NCI-H748 (cell line): ENCODE results near the gene DZIP3.
A peak's percentile ranks its signal among the peaks of the same experiment; 100 is the strongest.
"Not testable (repeated sequence)": the region's sequence is repeated elsewhere in the genome, so short reads cannot be mapped to it uniquely, and the experiment has no call there.

Experiments
- DNase-seq: peaks from one replicate; lab custom pipeline; 2025; ENCODE audit not compliant: unreplicated experiment; lab: John Stamatoyannopoulos, UW

The DZIP3 gene

DNA sequence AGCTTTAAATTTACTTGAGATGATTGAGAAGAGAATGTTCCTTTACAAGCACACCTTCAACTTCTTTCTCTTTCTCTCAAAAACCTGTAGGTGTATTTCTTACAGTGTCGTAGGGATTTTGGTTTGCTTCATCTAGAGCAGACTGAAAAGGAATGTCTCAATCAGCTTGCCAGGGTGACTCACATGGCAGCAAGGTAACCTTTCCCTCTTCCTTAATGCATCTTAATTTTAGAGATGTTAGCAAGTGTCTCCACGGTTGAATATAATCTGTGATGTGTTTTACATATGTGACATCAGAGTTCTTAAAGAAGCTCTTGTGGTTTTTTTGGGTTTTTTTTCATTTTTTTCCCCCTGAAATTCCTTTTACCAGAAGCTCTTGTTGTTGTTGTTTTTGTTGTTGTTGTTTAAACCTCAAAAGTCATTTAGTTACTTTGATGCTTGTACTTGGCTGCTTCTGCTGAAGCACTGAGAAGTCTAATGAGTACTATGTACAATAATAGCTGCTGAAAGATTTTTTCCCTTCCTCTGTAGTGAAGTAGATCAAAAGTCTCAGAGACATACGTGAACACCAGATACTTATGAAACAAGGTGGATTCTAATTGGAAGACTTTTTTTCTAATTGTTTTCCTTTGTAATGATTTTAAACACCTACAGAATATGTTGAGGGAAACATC lies 84.6 kb downstream of the DZIP3 start:
- no peak for DNase-seq

GRCh38 chr3:108677811-108678210 lies 88.3 kb downstream of the DZIP3 start:
- no peak for DNase-seq

- DNase-seq, result not testable (repeated sequence)
Observed at GRCh38 chr3:108692286-108692685, 102.8 kb downstream of the DZIP3 start.

DNA sequence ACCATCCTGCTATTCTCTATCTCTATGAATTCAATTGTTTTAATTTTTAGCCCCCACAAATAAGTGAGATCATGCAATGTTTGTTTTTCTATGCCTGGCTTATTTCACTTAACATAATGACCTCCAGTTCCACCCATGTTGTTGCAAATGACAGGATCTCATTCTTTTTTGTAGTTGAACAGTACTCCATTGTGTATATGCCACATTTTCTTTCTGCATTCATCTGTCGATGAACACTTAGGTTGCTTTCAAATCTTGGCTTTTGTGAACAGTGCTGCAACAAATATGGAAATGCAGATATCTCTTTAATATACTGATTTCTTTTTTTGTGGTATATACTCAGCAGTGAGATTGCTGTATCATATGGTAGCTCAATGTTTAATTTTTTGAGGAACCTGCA lies 108.9 kb downstream of the DZIP3 start:
- DNase-seq, result peak; percentile 25

- no peak for DNase-seq
Observed at GRCh38 chr3:108705045-108705444, 115.5 kb downstream of the DZIP3 start.

GRCh38 chr3:108713009-108713516 lies 123.5 kb downstream of the DZIP3 start:
- no peak for DNase-seq

GRCh38 chr3:108713816-108714215 lies 124.3 kb downstream of the DZIP3 start:
- peak; percentile 23 for DNase-seq

DNA sequence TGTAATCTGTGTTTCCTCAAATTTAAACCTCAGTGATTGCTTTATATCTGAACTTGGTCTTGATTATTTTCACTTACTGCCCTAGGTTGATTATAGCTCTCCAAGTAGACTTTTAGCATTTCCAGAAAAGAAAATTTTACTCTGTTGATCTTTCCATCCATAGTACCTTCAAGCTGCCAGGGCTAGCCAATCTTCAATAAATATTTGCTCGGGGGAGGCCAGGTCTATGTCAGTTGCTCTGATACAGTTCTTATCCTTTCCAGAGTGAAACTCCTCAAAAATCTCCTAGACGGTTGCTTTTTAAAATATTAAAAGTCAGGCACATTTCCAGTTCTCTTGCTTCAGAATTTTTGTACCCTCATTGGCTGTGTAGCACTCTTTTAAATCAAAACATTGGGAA lies 128.9 kb downstream of the DZIP3 start:
- no peak for DNase-seq

DNA sequence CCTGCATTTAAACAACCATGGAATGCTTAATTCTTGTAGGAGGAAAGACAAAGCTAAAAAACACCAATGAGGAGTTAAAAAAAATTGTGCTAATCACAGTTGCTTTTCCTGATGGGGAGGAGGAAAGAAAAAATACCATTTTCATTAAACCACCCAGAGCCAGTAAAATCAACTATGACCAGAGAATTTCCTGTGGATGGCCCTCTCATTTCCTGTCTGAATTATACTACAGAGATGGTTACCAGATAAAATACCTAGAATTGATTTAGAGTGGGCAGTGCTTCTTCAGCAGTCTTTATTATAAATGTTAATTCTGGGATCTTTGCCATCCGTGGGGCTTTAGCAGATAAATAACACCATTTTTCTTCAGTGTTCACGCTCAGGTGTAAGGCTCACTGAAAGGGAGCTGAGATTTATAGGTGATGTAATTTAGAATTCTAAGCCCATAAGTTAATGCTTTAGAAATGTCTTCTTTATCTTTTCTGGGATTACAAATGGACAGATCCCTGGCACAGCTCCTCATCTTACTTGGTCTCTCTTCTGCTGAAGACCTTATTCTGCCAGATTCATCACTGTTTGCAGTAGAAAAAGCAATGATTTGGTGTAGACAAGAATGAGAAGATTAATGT lies 129.8 kb downstream of the DZIP3 start:
- no peak for DNase-seq

DNA sequence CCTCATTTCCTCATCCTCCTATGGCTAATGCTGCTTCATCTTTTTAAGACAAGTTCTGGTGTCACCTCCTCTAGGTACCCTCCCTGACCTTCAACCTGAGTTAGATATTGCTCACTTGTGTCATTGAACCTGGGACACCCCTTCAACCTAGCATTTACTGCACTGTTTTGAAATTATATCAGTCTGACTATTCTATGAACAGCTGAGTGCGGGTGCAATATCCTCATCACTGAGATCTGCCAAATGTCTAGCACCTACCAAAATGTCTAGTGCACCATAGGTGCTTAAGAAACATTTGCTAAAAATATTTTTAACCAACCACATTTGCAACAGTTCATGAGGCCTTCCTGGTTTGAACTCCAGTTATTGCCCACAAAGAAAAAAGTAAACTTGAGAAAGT lies 133.2 kb downstream of the DZIP3 start:
- no peak for DNase-seq

- no peak for DNase-seq
Observed at GRCh38 chr3:108724101-108724500, 134.6 kb downstream of the DZIP3 start.

DNA sequence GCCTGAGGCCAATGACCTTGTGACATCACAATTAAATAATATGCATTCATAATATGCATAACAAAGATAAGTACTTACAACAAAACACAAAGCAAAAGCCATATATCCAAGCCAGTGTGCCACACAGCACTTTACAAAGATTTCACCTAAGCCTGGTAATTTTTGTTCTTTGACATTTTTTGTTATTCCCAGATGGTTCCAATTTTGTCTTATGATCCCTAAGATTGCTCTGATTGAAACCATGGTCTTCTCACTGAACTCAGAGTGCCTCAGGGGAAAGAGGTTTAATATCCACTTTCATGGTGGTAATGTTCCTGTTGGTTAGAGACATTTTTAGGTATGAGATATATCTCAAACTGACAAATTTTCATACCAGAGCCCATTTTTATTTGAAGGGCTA lies 138.6 kb downstream of the DZIP3 start:
- DNase-seq, result no peak

DNA sequence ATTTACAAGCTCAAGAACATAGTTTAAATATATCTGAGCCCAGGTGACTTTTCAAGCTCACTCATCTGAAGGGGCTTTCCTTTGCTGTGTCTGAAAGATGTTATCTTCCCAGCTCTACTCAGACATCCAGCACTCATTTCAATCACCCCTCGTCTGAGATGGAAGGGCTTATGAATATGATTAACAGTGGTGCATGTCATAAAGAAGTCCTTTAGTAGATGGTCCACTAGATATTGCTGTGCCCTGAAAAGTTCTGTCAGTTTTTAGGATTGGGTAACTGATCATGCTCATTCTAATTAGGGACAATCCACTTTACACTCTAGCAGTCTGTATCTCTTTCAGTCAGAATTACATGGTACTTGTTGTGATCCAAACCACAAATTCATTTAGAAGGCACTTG lies 139.4 kb downstream of the DZIP3 start:
- no peak for DNase-seq

- DNase-seq, result peak; percentile 41
Observed at GRCh38 chr3:108736821-108737220, 147.3 kb downstream of the DZIP3 start.

DNA sequence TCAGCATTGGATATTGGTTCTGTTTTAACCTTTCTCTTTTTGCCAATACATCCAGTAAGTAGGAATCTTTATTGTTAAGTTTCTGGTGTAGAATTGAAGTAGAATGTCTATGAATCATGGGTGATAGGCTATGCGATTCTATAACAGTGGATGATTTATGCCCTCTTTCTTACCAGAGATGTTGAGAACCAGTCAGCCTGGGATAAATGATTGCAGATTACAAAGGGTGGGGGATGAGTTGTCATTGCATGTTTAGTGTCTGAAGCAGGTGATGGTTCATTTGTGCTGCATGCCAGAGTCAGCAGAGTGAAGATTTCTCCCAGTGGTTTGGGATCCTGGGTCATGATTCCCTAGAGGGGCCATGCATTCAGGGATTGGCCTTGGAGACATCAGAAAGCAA lies 153.4 kb downstream of the DZIP3 start:
- no peak for DNase-seq
